WTC11 (cell line): Measurements from ENCODE around the gene NUDT3. TPM values are rescaled to one million over a fixed set of nuclear protein-coding genes. Genes with fewer than 3 reads are reported as not detected.
"Not testable (repeated sequence)": the region's sequence is repeated elsewhere in the genome, so short reads cannot be mapped to it uniquely, and the experiment has no call there.

Experiments used
- ATAC-seq: fragments of 200-7000 bp; cut with Tn5 transposase; 2 replicates; pipeline ENCODE4 v1.10.0; 2021; ENCODE audit warnings: mild to moderate bottlenecking, moderate library complexity
- CTCF ChIA-PET: fragments of 300-600 bp; sonication (Branson Sonifier 250); formaldehyde crosslinking; loops from one replicate; lab custom pipeline; 2021; ENCODE audit warnings: antibody characterized with exemption; lab: Charles Lee
- POLR2A ChIA-PET: fragments of 350-600 bp; sonication (Branson Sonifier 250); formaldehyde crosslinking; loops from one replicate; lab custom pipeline; 2021; ENCODE audit warnings: antibody characterized with exemption; lab: Charles Lee
- DNase-seq: peaks from one replicate; pipeline ENCODE4 v3.0.0; 2021; ENCODE audit warnings: low spot score
- H3K27ac Mint-ChIP-seq: 2 replicates; pipeline ENCODE4 v1.8.0; 2021; ENCODE audit warnings: mixed read lengths
- H3K27me3 Mint-ChIP-seq: 2 replicates; pipeline ENCODE4 v1.8.0; 2021; ENCODE audit warnings: low read depth, mild to moderate bottlenecking, moderate library complexity, mixed read lengths
- H3K36me3 Mint-ChIP-seq: 2 replicates; pipeline ENCODE4 v1.8.0; 2021; ENCODE audit warnings: mixed read lengths
- H3K4me1 Mint-ChIP-seq: 2 replicates; pipeline ENCODE4 v1.8.0; 2022; ENCODE audit warnings: mixed read lengths
- H3K4me3 Mint-ChIP-seq: 2 replicates; pipeline ENCODE4 v1.8.0; 2021; ENCODE audit warnings: mild to moderate bottlenecking, moderate library complexity, mixed read lengths
- H3K9me3 Mint-ChIP-seq: 2 replicates; pipeline ENCODE4 v1.8.0; 2021; ENCODE audit warnings: mixed read lengths
- CREB1 ChIP-seq: sonication (generic); formaldehyde crosslinking; IDR thresholded peaks from 2 replicates; pipeline ENCODE4 v1.8.0; 2023; ENCODE audit warnings: mild to moderate bottlenecking, missing genetic modification reagents
- ERG ChIP-seq: fragments of 250-450 bp; sonication (Bioruptor Pico); IDR thresholded peaks from 2 replicates; pipeline ENCODE4 v1.8.0; 2021; ENCODE audit warnings: mild to moderate bottlenecking
- ESRRA ChIP-seq: sonication (generic); formaldehyde crosslinking; IDR thresholded peaks from 2 replicates; pipeline ENCODE4 v1.8.1; 2022; ENCODE audit warnings: mild to moderate bottlenecking, missing genetic modification reagents, borderline replicate concordance
- ETV6 ChIP-seq: sonication (generic); formaldehyde crosslinking; IDR thresholded peaks from 2 replicates; pipeline ENCODE4 v1.8.1; 2022; ENCODE audit warnings: mild to moderate bottlenecking, missing genetic modification reagents
- IRF2 ChIP-seq: sonication (generic); formaldehyde crosslinking; IDR thresholded peaks from 2 replicates; pipeline ENCODE4 v1.8.0; 2022; ENCODE audit warnings: low read depth, missing genetic modification reagents, borderline replicate concordance
- JAZF1 ChIP-seq: fragments of 250-450 bp; sonication (Bioruptor Pico); IDR thresholded peaks from 2 replicates; pipeline ENCODE4 v1.9.0; 2021; ENCODE audit warnings: moderate library complexity, mild to moderate bottlenecking, inconsistent platforms
- JUN ChIP-seq: sonication (generic); formaldehyde crosslinking; IDR thresholded peaks from 2 replicates; pipeline ENCODE4 v1.8.0; 2023; ENCODE audit warnings: mild to moderate bottlenecking, missing genetic modification reagents
- PRRX2 ChIP-seq: fragments of 250-450 bp; sonication (Bioruptor Pico); IDR thresholded peaks from 2 replicates; pipeline ENCODE4 v1.8.0; 2021; ENCODE audit warnings: mild to moderate bottlenecking
- RELA ChIP-seq: sonication (generic); formaldehyde crosslinking; IDR thresholded peaks from 2 replicates; pipeline ENCODE4 v1.8.1; 2022; ENCODE audit warnings: missing genetic modification reagents, mild to moderate bottlenecking, borderline replicate concordance
- SMAD4 ChIP-seq: sonication (generic); formaldehyde crosslinking; IDR thresholded peaks from 2 replicates; pipeline ENCODE4 v1.8.0; 2022; ENCODE audit warnings: mild to moderate bottlenecking, missing genetic modification reagents
- TCF7 ChIP-seq: sonication (generic); formaldehyde crosslinking; IDR thresholded peaks from 2 replicates; pipeline ENCODE4 v1.8.0; 2022; ENCODE audit warnings: mild to moderate bottlenecking, low read depth, missing genetic modification reagents, moderate library complexity
- TEAD1 ChIP-seq: sonication (generic); formaldehyde crosslinking; IDR thresholded peaks from 2 replicates; pipeline ENCODE4 v1.8.0; 2022; ENCODE audit warnings: mild to moderate bottlenecking, missing genetic modification reagents
- TEAD4 ChIP-seq: sonication (generic); formaldehyde crosslinking; IDR thresholded peaks from 2 replicates; pipeline ENCODE4 v1.8.0; 2022; ENCODE audit warnings: mild to moderate bottlenecking, missing genetic modification reagents
- USF2 ChIP-seq: sonication (generic); formaldehyde crosslinking; IDR thresholded peaks from 2 replicates; pipeline ENCODE4 v1.8.1; 2023; ENCODE audit warnings: mild to moderate bottlenecking, missing genetic modification reagents, moderate library complexity
- ZNF425 ChIP-seq: fragments of 250-450 bp; sonication (Bioruptor Pico); conservative IDR thresholded peaks from 2 replicates; pipeline ENCODE4 v1.9.0; 2021; ENCODE audit warnings: mild to moderate bottlenecking
- total RNA-seq: library from RNA; stranded (reverse); gene quantifications from 3 replicates; pipeline ENCODE4 v1.2.3, GENCODE V29; 2021
- TF ChIP-seq, protein P1 (sequence below): fragments of 250-450 bp; sonication (Bioruptor Pico); IDR thresholded peaks from 2 replicates; pipeline ENCODE4 v1.9.0; 2021; ENCODE audit warnings: mild to moderate bottlenecking, borderline replicate concordance
- TF ChIP-seq, protein P2 (sequence below): sonication (generic); formaldehyde crosslinking; IDR thresholded peaks from 2 replicates; pipeline ENCODE4 v1.8.0; 2022; ENCODE audit warnings: missing genetic modification reagents

Gene NUDT3
- total RNA-seq, 1 experiment from 2014 or later = 30.0 TPM

GRCh38 chr6:34260576-34261267, 131.7 kb downstream of the NUDT3 start (continued):
- TF ChIP-seq JUN (CRISPR knock-in tag) (no peak), RELA (CRISPR knock-in tag) (no peak), USF2 (no peak), JAZF1 (CRISPR knock-in tag) (no peak), TEAD1 (no peak), ETV6 (CRISPR knock-in tag) (no peak)

DNA sequence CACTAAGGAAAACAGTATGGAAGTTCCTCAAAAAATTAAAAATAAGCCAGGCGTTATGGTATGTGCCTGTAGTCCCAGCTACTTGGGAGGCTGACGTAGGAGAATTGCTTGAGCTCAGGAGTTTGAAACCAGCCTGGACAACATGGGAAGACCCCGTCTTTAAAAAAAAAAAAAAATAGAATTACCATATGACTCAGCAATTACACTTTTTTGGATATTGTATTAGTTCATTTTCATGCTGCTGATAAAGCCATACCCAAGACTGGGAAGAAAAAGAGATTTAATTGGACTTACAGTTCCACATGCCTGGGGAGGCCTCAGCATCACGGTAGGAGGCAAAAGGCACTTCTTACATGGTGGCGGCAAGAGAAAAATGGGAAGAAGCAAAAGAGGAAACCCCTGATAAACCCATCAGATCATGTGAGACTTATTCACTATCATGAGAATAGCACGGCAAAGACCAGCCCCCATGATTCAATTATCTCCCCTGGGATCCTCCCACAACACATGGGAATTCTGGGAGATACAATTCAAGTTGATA, 132.9 kb downstream of the NUDT3 start:
- CTCF ChIA-PET = no interaction called here
- TF ChIP-seq ERG (CRISPR knock-in tag) = no peak
- no peak for TF ChIP-seq TEAD4 (CRISPR knock-in tag)
- no peak for TF ChIP-seq SMAD4
- no peak for TF ChIP-seq ZNF425 (CRISPR knock-in tag)
- no peak for TF ChIP-seq RELA (CRISPR knock-in tag)
- no peak for TF ChIP-seq TCF7 (CRISPR knock-in tag)
- no peak for TF ChIP-seq IRF2 (CRISPR knock-in tag)
- no peak for TF ChIP-seq ESRRA (CRISPR knock-in tag)
- no peak for TF ChIP-seq CREB1 (CRISPR knock-in tag)
- TF ChIP-seq, protein P1, sequence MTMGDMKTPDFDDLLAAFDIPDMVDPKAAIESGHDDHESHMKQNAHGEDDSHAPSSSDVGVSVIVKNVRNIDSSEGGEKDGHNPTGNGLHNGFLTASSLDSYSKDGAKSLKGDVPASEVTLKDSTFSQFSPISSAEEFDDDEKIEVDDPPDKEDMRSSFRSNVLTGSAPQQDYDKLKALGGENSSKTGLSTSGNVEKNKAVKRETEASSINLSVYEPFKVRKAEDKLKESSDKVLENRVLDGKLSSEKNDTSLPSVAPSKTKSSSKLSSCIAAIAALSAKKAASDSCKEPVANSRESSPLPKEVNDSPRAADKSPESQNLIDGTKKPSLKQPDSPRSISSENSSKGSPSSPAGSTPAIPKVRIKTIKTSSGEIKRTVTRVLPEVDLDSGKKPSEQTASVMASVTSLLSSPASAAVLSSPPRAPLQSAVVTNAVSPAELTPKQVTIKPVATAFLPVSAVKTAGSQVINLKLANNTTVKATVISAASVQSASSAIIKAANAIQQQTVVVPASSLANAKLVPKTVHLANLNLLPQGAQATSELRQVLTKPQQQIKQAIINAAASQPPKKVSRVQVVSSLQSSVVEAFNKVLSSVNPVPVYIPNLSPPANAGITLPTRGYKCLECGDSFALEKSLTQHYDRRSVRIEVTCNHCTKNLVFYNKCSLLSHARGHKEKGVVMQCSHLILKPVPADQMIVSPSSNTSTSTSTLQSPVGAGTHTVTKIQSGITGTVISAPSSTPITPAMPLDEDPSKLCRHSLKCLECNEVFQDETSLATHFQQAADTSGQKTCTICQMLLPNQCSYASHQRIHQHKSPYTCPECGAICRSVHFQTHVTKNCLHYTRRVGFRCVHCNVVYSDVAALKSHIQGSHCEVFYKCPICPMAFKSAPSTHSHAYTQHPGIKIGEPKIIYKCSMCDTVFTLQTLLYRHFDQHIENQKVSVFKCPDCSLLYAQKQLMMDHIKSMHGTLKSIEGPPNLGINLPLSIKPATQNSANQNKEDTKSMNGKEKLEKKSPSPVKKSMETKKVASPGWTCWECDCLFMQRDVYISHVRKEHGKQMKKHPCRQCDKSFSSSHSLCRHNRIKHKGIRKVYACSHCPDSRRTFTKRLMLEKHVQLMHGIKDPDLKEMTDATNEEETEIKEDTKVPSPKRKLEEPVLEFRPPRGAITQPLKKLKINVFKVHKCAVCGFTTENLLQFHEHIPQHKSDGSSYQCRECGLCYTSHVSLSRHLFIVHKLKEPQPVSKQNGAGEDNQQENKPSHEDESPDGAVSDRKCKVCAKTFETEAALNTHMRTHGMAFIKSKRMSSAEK (CRISPR knock-in tag) = no peak
- TF ChIP-seq PRRX2 = no peak
- TF ChIP-seq, protein P2, sequence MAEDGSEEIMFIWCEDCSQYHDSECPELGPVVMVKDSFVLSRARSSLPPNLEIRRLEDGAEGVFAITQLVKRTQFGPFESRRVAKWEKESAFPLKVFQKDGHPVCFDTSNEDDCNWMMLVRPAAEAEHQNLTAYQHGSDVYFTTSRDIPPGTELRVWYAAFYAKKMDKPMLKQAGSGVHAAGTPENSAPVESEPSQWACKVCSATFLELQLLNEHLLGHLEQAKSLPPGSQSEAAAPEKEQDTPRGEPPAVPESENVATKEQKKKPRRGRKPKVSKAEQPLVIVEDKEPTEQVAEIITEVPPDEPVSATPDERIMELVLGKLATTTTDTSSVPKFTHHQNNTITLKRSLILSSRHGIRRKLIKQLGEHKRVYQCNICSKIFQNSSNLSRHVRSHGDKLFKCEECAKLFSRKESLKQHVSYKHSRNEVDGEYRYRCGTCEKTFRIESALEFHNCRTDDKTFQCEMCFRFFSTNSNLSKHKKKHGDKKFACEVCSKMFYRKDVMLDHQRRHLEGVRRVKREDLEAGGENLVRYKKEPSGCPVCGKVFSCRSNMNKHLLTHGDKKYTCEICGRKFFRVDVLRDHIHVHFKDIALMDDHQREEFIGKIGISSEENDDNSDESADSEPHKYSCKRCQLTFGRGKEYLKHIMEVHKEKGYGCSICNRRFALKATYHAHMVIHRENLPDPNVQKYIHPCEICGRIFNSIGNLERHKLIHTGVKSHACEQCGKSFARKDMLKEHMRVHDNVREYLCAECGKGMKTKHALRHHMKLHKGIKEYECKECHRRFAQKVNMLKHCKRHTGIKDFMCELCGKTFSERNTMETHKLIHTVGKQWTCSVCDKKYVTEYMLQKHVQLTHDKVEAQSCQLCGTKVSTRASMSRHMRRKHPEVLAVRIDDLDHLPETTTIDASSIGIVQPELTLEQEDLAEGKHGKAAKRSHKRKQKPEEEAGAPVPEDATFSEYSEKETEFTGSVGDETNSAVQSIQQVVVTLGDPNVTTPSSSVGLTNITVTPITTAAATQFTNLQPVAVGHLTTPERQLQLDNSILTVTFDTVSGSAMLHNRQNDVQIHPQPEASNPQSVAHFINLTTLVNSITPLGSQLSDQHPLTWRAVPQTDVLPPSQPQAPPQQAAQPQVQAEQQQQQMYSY (CRISPR knock-in tag) = no peak
- ATAC-seq (no peak), DNase-seq (no peak)
- Mint-ChIP-seq H3K4me1 (no peaks in the 10 kb centered on the region), H3K9me3 (peaks cover 30% of the 10 kb centered on the region), H3K36me3 (peaks cover 17% of the 10 kb centered on the region), H3K4me3 (no peak overlapping the region), H3K27ac (no peak overlapping the region), H3K27me3 (peaks cover 3% of the 10 kb centered on the region; the same call in 1 of the 2 replicates)
- POLR2A ChIA-PET = no interaction called here

- DNase-seq, H3K9me3 Mint-ChIP-seq, H3K4me3 Mint-ChIP-seq, H3K27me3 Mint-ChIP-seq, POLR2A ChIA-PET, ATAC-seq, H3K4me1 Mint-ChIP-seq, H3K27ac Mint-ChIP-seq, H3K36me3 Mint-ChIP-seq, CTCF ChIA-PET: not testable (repeated sequence)
Measured at GRCh38 chr6:34252395-34252794, 140.1 kb downstream of the NUDT3 start.
